MM.1S (cell line): ENCODE measurements around the gene ENOSF1.

Experiments used
- EZH2 ChIP-seq: fragments of 300-600 bp; sonication (generic); optimal IDR thresholded peaks from 2 replicates; pipeline ENCODE3; 2017; ENCODE audit warnings: low read depth, mild to moderate bottlenecking, antibody characterized with exemption, low read length, mixed read lengths
- EZH2phosphoT487 ChIP-seq: fragments of 300-600 bp; sonication (generic); IDR thresholded peaks from 2 replicates; pipeline ENCODE4 v1.6.1; 2018; ENCODE audit warnings: antibody characterized with exemption, low read length
- TF ChIP-seq, protein P1 (sequence below): fragments of 300-600 bp; sonication (generic); IDR thresholded peaks from 2 replicates; pipeline ENCODE4 v1.5.1; 2016; ENCODE audit warnings: antibody characterized with exemption, low read length, mixed read lengths

DNA sequence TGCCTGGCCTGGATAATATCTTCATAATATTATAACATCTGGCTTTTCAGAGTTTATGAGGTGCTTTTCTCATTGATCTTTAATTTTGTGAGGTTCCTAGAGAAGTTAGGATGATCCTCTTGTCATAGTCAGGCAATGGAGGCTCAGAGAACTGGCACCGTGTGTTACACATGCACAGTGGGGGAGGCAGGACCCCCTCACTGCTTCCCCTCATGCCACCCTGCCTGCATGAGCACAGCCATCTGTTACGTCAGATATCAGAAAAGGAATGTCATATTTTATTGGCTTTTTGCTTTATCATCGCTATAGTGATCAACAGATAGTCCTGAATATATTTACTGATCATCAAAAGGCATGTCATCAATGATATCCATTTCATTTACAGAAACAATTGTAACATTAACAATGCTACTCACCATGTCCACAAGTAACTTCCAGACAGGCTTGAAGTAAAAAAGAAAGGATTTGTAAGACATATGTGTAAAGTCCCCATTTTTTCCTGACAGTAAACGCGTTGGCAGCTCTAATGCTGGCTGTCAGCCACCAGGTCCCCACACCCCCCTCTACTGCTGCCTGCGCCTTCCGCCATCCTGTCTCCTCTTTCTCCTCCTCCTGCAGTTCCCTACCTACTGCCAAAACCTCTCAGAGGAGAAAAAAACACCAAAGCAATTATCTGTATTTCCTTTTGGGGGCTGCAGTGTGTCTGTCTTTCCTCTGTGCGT, 18.8 kb downstream of the ENOSF1 start:
- TF ChIP-seq, protein P1, sequence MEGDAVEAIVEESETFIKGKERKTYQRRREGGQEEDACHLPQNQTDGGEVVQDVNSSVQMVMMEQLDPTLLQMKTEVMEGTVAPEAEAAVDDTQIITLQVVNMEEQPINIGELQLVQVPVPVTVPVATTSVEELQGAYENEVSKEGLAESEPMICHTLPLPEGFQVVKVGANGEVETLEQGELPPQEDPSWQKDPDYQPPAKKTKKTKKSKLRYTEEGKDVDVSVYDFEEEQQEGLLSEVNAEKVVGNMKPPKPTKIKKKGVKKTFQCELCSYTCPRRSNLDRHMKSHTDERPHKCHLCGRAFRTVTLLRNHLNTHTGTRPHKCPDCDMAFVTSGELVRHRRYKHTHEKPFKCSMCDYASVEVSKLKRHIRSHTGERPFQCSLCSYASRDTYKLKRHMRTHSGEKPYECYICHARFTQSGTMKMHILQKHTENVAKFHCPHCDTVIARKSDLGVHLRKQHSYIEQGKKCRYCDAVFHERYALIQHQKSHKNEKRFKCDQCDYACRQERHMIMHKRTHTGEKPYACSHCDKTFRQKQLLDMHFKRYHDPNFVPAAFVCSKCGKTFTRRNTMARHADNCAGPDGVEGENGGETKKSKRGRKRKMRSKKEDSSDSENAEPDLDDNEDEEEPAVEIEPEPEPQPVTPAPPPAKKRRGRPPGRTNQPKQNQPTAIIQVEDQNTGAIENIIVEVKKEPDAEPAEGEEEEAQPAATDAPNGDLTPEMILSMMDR, result no peak
- TF ChIP-seq EZH2, result no peak
- no peak for TF ChIP-seq EZH2phosphoT487
